Caco-2 (cell line): Measurements from ENCODE around the gene PRDM13. TPM values are rescaled to one million over a fixed set of nuclear protein-coding genes. Genes with fewer than 3 reads are reported as not detected.
A peak's percentile ranks its signal among the peaks of the same experiment; 100 is the strongest.

ENCODE experiments used
- Bru-seq: library from RNA; stranded (reverse); fragments of 400-500 nt; gene quantifications from one replicate; lab custom pipeline; 2021; lab: Mats Ljungman, UMichigan
- BruChase-seq, 2 experiments: library from RNA; stranded (reverse); fragments of 400-500 nt; gene quantifications; one replicate each; lab custom pipeline; 2021; lab: Mats Ljungman, UMichigan
- BruUV-seq: library from RNA; stranded (reverse); fragments of 400-500 nt; replicated peaks from 2 replicates; lab custom pipeline; 2021; lab: Mats Ljungman, UMichigan
- CTCF ChIA-PET: fragments of 300-600 bp; sonication (Branson Sonifier 250); formaldehyde crosslinking; loops from one replicate; lab custom pipeline; 2022; ENCODE audit warnings: antibody characterized with exemption; lab: Charles Lee
- POLR2A ChIA-PET: fragments of 300-600 bp; sonication (Branson Sonifier 250); formaldehyde crosslinking; loops from one replicate; lab custom pipeline; 2022; ENCODE audit warnings: antibody characterized with exemption; lab: Charles Lee
- DNase-seq, 2 experiments: peaks; one replicate each; pipeline versions ENCODE4 v3.0.0 to v3.0.0-alpha.2; 2020 to 2022
- H3K27me3 ChIP-seq: replicated peaks from 2 replicates; pipeline ENCODE4 v1.6.0; 2011; ENCODE audit warnings: low read length; ENCODE audit not compliant: control insufficient read depth, insufficient read depth
- H3K36me3 ChIP-seq: 2 replicates; pipeline ENCODE4 v1.5.1; 2011; ENCODE audit warnings: low read length; ENCODE audit not compliant: control insufficient read depth, insufficient read depth
- H3K4me1 ChIP-seq: fragments of 250-450 bp; sonication (Bioruptor Pico); 2 replicates; pipeline ENCODE4 v1.5.1; 2020; ENCODE audit warnings: mild to moderate bottlenecking
- H3K4me3 ChIP-seq: 2 replicates; pipeline ENCODE4 v1.5.1; 2011; ENCODE audit warnings: low read depth, mild to moderate bottlenecking, control low read depth, low read length
- H3K9me3 ChIP-seq: fragments of 250-450 bp; sonication (Bioruptor Pico); 2 replicates; pipeline ENCODE4 v1.5.1; 2020; ENCODE audit warnings: mild to moderate bottlenecking, moderate library complexity
- H3K27ac Mint-ChIP-seq: one replicate; pipeline ENCODE4 v1.8.0; 2022; ENCODE audit warnings: mixed read lengths; ENCODE audit not compliant: unreplicated experiment
- H3K27me3 Mint-ChIP-seq: one replicate; pipeline ENCODE4 v1.8.0; 2022; ENCODE audit warnings: mixed read lengths; ENCODE audit not compliant: insufficient read depth, unreplicated experiment
- H3K36me3 Mint-ChIP-seq: one replicate; pipeline ENCODE4 v1.8.0; 2022; ENCODE audit warnings: mild to moderate bottlenecking, mixed read lengths; ENCODE audit not compliant: insufficient read depth, unreplicated experiment
- H3K4me1 Mint-ChIP-seq: one replicate; pipeline ENCODE4 v1.8.0; 2022; ENCODE audit warnings: low read depth, mixed read lengths; ENCODE audit not compliant: unreplicated experiment
- H3K4me3 Mint-ChIP-seq: one replicate; pipeline ENCODE4 v1.8.0; 2022; ENCODE audit warnings: mild to moderate bottlenecking, moderate library complexity, mixed read lengths; ENCODE audit not compliant: unreplicated experiment
- H3K9me3 Mint-ChIP-seq: one replicate; pipeline ENCODE4 v1.8.0; 2022; ENCODE audit warnings: mixed read lengths; ENCODE audit not compliant: unreplicated experiment
- CTCF ChIP-seq, 2 experiments: fragments of 200-600 bp in 1 of 2; IDR thresholded peaks; 1 replicate in 1 of 2; 2 replicates in 1 of 2; pipeline versions ENCODE4 v1.5.1 to v1.8.0; 2011 to 2022; ENCODE audit warnings: antibody characterized with exemption in 1 of 2, control low read depth in 1 of 2, inconsistent platforms in 1 of 2, low read depth in 1 of 2, low read length in 1 of 2, mild to moderate bottlenecking in 1 of 2, moderate library complexity in 1 of 2; ENCODE audit not compliant: insufficient read depth in 1 of 2, severe bottlenecking in 1 of 2, unreplicated experiment in 1 of 2
- intact Hi-C: fragments of 100-400 bp; cut with micrococcal nuclease; formaldehyde crosslinking; loops from one replicate; pipeline ENCODE4 v1.10.0; 2022; ENCODE audit not compliant: unreplicated experiment
- long read RNA-seq: library from polyadenylated mRNA; stranded (forward); transcript quantifications from one replicate; pipeline ENCODE4 v2.0.0, GENCODE V29; 2022
- total RNA-seq: library from RNA; stranded (reverse); gene quantifications from 2 replicates; pipeline ENCODE4 v1.2.3, GENCODE V29; 2022

PRDM13 gene
- total RNA-seq, result 0.41 and 0.44 TPM in 2 replicates
- Bru-seq, nascent RNA, result percentile 9 among the genes with signal in this experiment
- BruChase-seq, experiment 1, labeled RNA remaining after a 2-hour chase, result percentile 16 among the genes with signal in this experiment
- BruChase-seq, experiment 2, labeled RNA remaining after a 6-hour chase, result percentile 4 among the genes with signal in this experiment
- long read RNA-seq, partial matches to known transcripts, result 0 of 1 reads
- long read RNA-seq, other reads (novel, unspliced or antisense), result 1 of 1 reads

- intact Hi-C loops, result no loop called here
- H3K9me3 ChIP-seq, result no peaks in the 10 kb centered on the region
- no TSS peak for BruUV-seq
- H3K36me3 Mint-ChIP-seq, result no peaks in the 10 kb centered on the region
- H3K36me3 ChIP-seq, result no peaks in the 10 kb centered on the region
- POLR2A ChIA-PET, result no interaction called here
- TF ChIP-seq CTCF (IDR thresholded peaks at IDR 0.05; ENCODE audit: insufficient read depth in 1 of 2, low read depth in 1 of 2, low read length in 1 of 2, severe bottlenecking in 1 of 2, unreplicated experiment in 1 of 2), result no peak
- no peaks in the 10 kb centered on the region for H3K4me1 Mint-ChIP-seq
- CTCF ChIA-PET, result interaction anchor here (0.7 kb wide), 1 partner anchor 18 kb away, joined by 3 read pairs; no protein-coding TSS in a partner anchor
- H3K27me3 ChIP-seq, result no peaks in the 10 kb centered on the region; the same call in 1 of the 2 replicates
- no peak within 1 kb of the TSS for H3K4me3 ChIP-seq
- H3K4me1 ChIP-seq, result no peaks in the 10 kb centered on the region
- peaks cover 39% of the 10 kb centered on the region for H3K27me3 Mint-ChIP-seq
- no peaks in the 10 kb centered on the region for H3K9me3 Mint-ChIP-seq
- no peak within 1 kb of the TSS for H3K27ac Mint-ChIP-seq
- H3K4me3 Mint-ChIP-seq, result no peak within 1 kb of the TSS
- no peak for DNase-seq
These were observed at the start of gene PRDM13 for GRCh38 chr6:99606656-99607415. Gene PRDM13 (plus strand): TSS chr6:99606833. CDS start chr6:99607035, 202 bp downstream.

- POLR2A ChIA-PET, result no interaction called here
- Histone ChIP-seq H3K9me3 (no peaks in the 10 kb centered on the region), H3K4me3 (no peak overlapping the region), H3K27me3 (no peaks in the 10 kb centered on the region), H3K36me3 (peaks cover 1% of the 10 kb centered on the region; the same call in 1 of the 2 replicates), H3K4me1 (no peaks in the 10 kb centered on the region)
- intact Hi-C loops, result no loop called here
- Mint-ChIP-seq H3K27me3 (no peaks in the 10 kb centered on the region), H3K9me3 (no peaks in the 10 kb centered on the region), H3K4me1 (no peaks in the 10 kb centered on the region), H3K27ac (no peak overlapping the region), H3K4me3 (no peak overlapping the region), H3K36me3 (peaks cover 44% of the 10 kb centered on the region)
- no TSS peak for BruUV-seq
- no peak for DNase-seq
- CTCF ChIA-PET, result no interaction called here
- no peak for TF ChIP-seq CTCF (IDR thresholded peaks at IDR 0.05; ENCODE audit: insufficient read depth in 1 of 2, low read depth in 1 of 2, low read length in 1 of 2, severe bottlenecking in 1 of 2, unreplicated experiment in 1 of 2)
These were observed 47.6 kb upstream of the PRDM13 start for GRCh38 chr6:99559057-99559456.

GRCh38 chr6:99560668-99561067, 46.0 kb upstream of the PRDM13 start:
- no peak for DNase-seq
- BruUV-seq, result no TSS peak
- Histone ChIP-seq H3K9me3 (no peaks in the 10 kb centered on the region), H3K4me1 (no peaks in the 10 kb centered on the region), H3K27me3 (no peaks in the 10 kb centered on the region), H3K4me3 (no peak overlapping the region), H3K36me3 (peaks cover 1% of the 10 kb centered on the region; the same call in 1 of the 2 replicates)
- ChIA-PET CTCF (no interaction called here), POLR2A (no interaction called here)
- peaks cover 35% of the 10 kb centered on the region for H3K36me3 Mint-ChIP-seq
- TF ChIP-seq CTCF (IDR thresholded peaks at IDR 0.05; ENCODE audit: insufficient read depth in 1 of 2, low read depth in 1 of 2, low read length in 1 of 2, severe bottlenecking in 1 of 2, unreplicated experiment in 1 of 2), result no peak
- intact Hi-C loops, result no loop called here
- H3K4me1 Mint-ChIP-seq, result no peaks in the 10 kb centered on the region
- no peak overlapping the region for H3K27ac Mint-ChIP-seq
- H3K27me3 Mint-ChIP-seq, result no peaks in the 10 kb centered on the region
- H3K4me3 Mint-ChIP-seq, result no peak overlapping the region
- H3K9me3 Mint-ChIP-seq, result no peaks in the 10 kb centered on the region
